ENCODE results near the gene DENR. TPM values are rescaled to one million over a fixed set of nuclear protein-coding genes. Genes with fewer than 3 reads are reported as not detected.
A peak's percentile ranks its signal among the peaks of the same experiment; 100 is the strongest.

The DENR gene
- total RNA-seq, 2 experiments from 2014 or later = 50.2 to 65.9 TPM

- Mint-ChIP-seq H3K4me3 (peak overlapping the region; percentile 31), H3K27me3 (peaks cover 2% of the 10 kb centered on the region), H3K9me3 (ENCODE audit: low read depth) (no peaks in the 10 kb centered on the region), H3K4me1 (peaks cover 47% of the 10 kb centered on the region), H3K36me3 (no peaks in the 10 kb centered on the region), H3K27ac (no peak overlapping the region)
- CTCF ChIA-PET = interaction anchor here (0.6 to 1.1 kb wide), 2 partner anchors 143 to 369 kb away, joined by 3 read pairs; no protein-coding TSS in a partner anchor
- DNase-seq = no peak
- no peak for ATAC-seq
Measured at GRCh38 chr12:122725452-122726079, 27.1 kb upstream of the DENR start.

GRCh38 chr12:122726080-122726558 lies 26.5 kb upstream of the DENR start:
- H3K36me3 Mint-ChIP-seq = no peaks in the 10 kb centered on the region
- H3K27ac Mint-ChIP-seq = no peak overlapping the region
- peak overlapping the region; percentile 31 for H3K4me3 Mint-ChIP-seq
- H3K4me1 Mint-ChIP-seq = peaks cover 49% of the 10 kb centered on the region
- H3K9me3 Mint-ChIP-seq (ENCODE audit: low read depth) = no peaks in the 10 kb centered on the region
- H3K27me3 Mint-ChIP-seq = peaks cover 2% of the 10 kb centered on the region
- CTCF ChIA-PET = interaction anchor here (0.6 to 1.1 kb wide), 2 partner anchors 144 to 370 kb away, joined by 3 read pairs; no protein-coding TSS in a partner anchor
- no peak for ATAC-seq
- DNase-seq = no peak

GRCh38 chr12:122729583-122730214 lies 22.9 kb upstream of the DENR start:
- Mint-ChIP-seq H3K9me3 (ENCODE audit: low read depth) (no peaks in the 10 kb centered on the region), H3K27ac (peak overlapping the region; percentile 48), H3K4me1 (peaks cover 63% of the 10 kb centered on the region), H3K27me3 (peaks cover 2% of the 10 kb centered on the region), H3K36me3 (peaks cover 4% of the 10 kb centered on the region), H3K4me3 (no peak overlapping the region)
- DNase-seq = no peak
- CTCF ChIA-PET = no interaction called here
- ATAC-seq = no peak

GRCh38 chr12:122730215-122731014 lies 22.2 kb upstream of the DENR start, which contains the start of gene HCAR1:
TSS of gene HCAR1 (minus strand) at chr12:122730844. CDS start at chr12:122730339, 505 bp downstream.
- DNase-seq (peak; percentile 83), ATAC-seq (peak; percentile 80)
- Mint-ChIP-seq H3K9me3 (ENCODE audit: low read depth) (no peaks in the 10 kb centered on the region), H3K4me3 (no peak within 1 kb of the TSS), H3K36me3 (peaks cover 4% of the 10 kb centered on the region), H3K27ac (peak within 1 kb of the TSS; percentile 48), H3K27me3 (peaks cover 2% of the 10 kb centered on the region), H3K4me1 (peaks cover 57% of the 10 kb centered on the region)
- CTCF ChIA-PET = no interaction called here

- H3K27ac Mint-ChIP-seq = no peak overlapping the region
- ATAC-seq (no peak), DNase-seq (no peak)
- peaks cover 4% of the 10 kb centered on the region for H3K36me3 Mint-ChIP-seq
- peaks cover 45% of the 10 kb centered on the region for H3K4me1 Mint-ChIP-seq
- CTCF ChIA-PET = no interaction called here
- H3K9me3 Mint-ChIP-seq (ENCODE audit: low read depth) = no peaks in the 10 kb centered on the region
- H3K4me3 Mint-ChIP-seq = no peak overlapping the region
- H3K27me3 Mint-ChIP-seq = peaks cover 2% of the 10 kb centered on the region
Measured at GRCh38 chr12:122732170-122732569, 20.5 kb upstream of the DENR start.

GRCh38 chr12:122732611-122733010 lies 20.0 kb upstream of the DENR start:
- Mint-ChIP-seq H3K27ac (no peak overlapping the region), H3K4me3 (no peak overlapping the region), H3K4me1 (peaks cover 45% of the 10 kb centered on the region), H3K36me3 (peaks cover 4% of the 10 kb centered on the region), H3K9me3 (ENCODE audit: low read depth) (no peaks in the 10 kb centered on the region), H3K27me3 (peaks cover under 1% of the 10 kb centered on the region)
- ATAC-seq = no peak
- CTCF ChIA-PET = interaction anchor here (1.0 kb wide), 1 partner anchor 41 kb away, joined by 3 read pairs; no protein-coding TSS in a partner anchor
- no peak for DNase-seq

GRCh38 chr12:122738571-122738970 lies 14.1 kb upstream of the DENR start:
- H3K9me3 Mint-ChIP-seq (ENCODE audit: low read depth) = no peaks in the 10 kb centered on the region
- no peak overlapping the region for H3K27ac Mint-ChIP-seq
- H3K4me3 Mint-ChIP-seq = no peak overlapping the region
- CTCF ChIA-PET = no interaction called here
- DNase-seq = no peak
- peaks cover 10% of the 10 kb centered on the region for H3K4me1 Mint-ChIP-seq
- no peaks in the 10 kb centered on the region for H3K27me3 Mint-ChIP-seq
- peaks cover 1% of the 10 kb centered on the region for H3K36me3 Mint-ChIP-seq
- no peak for ATAC-seq

GRCh38 chr12:122740351-122740750 lies 12.3 kb upstream of the DENR start:
- DNase-seq = no peak
- Mint-ChIP-seq H3K36me3 (no peaks in the 10 kb centered on the region), H3K27me3 (no peaks in the 10 kb centered on the region), H3K27ac (no peak overlapping the region), H3K4me1 (peaks cover 6% of the 10 kb centered on the region), H3K4me3 (no peak overlapping the region), H3K9me3 (ENCODE audit: low read depth) (no peaks in the 10 kb centered on the region)
- CTCF ChIA-PET = no interaction called here
- ATAC-seq = no peak

GRCh38 chr12:122743895-122744525 lies 8.6 kb upstream of the DENR start:
- CTCF ChIA-PET = no interaction called here
- no peak overlapping the region for H3K4me3 Mint-ChIP-seq
- no peaks in the 10 kb centered on the region for H3K36me3 Mint-ChIP-seq
- peaks cover 2% of the 10 kb centered on the region for H3K4me1 Mint-ChIP-seq
- no peaks in the 10 kb centered on the region for H3K27me3 Mint-ChIP-seq
- ATAC-seq (no peak), DNase-seq (no peak)
- H3K9me3 Mint-ChIP-seq (ENCODE audit: low read depth) = no peaks in the 10 kb centered on the region
- H3K27ac Mint-ChIP-seq = no peak overlapping the region

GRCh38 chr12:122747224-122748135 lies 5.1 kb upstream of the DENR start:
- H3K9me3 Mint-ChIP-seq (ENCODE audit: low read depth) = no peaks in the 10 kb centered on the region
- DNase-seq (no peak), ATAC-seq (no peak)
- H3K36me3 Mint-ChIP-seq = no peaks in the 10 kb centered on the region
- no peak overlapping the region for H3K4me3 Mint-ChIP-seq
- H3K27me3 Mint-ChIP-seq = no peaks in the 10 kb centered on the region
- CTCF ChIA-PET = no interaction called here
- H3K4me1 Mint-ChIP-seq = peaks cover 8% of the 10 kb centered on the region
- H3K27ac Mint-ChIP-seq = no peak overlapping the region

- peaks cover 21% of the 10 kb centered on the region for H3K4me1 Mint-ChIP-seq
- H3K9me3 Mint-ChIP-seq (ENCODE audit: low read depth) = no peaks in the 10 kb centered on the region
- DNase-seq (no peak), ATAC-seq (no peak)
- CTCF ChIA-PET = no interaction called here
- H3K36me3 Mint-ChIP-seq = peaks cover 11% of the 10 kb centered on the region
- no peak overlapping the region for H3K4me3 Mint-ChIP-seq
- H3K27ac Mint-ChIP-seq = no peak overlapping the region
- H3K27me3 Mint-ChIP-seq = no peaks in the 10 kb centered on the region
Measured at GRCh38 chr12:122749569-122750332, 2.9 kb upstream of the DENR start.

All from activated CD8-positive, alpha-beta memory T cell treated with anti-CD3 and anti-CD28 coated beads, Interleukin-2, amount 10 ng/mL, durations not matched to agents 7 days and 5 days (primary cell).